GM19193 (cell line): Measurements from ENCODE around the gene TNFRSF9.

Experiments used
- POLR2A ChIP-seq: IDR thresholded peaks from 4 replicates; pipeline ENCODE4 v1.6.1; 2011; ENCODE audit not compliant: insufficient read depth, insufficient read length; ENCODE audit errors: extremely low read depth

The TNFRSF9 gene

GRCh38 chr1:7940745-7941436, at the start of gene TNFRSF9:
TNFRSF9 (minus strand) TSS chr1:7940839; CDS start chr1:7939994, 845 bp downstream.
- peak; percentile 25 for TF ChIP-seq POLR2A

GRCh38 chr1:7989762-7990428, 49.3 kb upstream of the TNFRSF9 start:
- no peak for TF ChIP-seq POLR2A

GRCh38 chr1:7988576-7988975, 47.9 kb upstream of the TNFRSF9 start:
- TF ChIP-seq POLR2A, result no peak

- no peak for TF ChIP-seq POLR2A
These were observed 46.9 kb upstream of the TNFRSF9 start for GRCh38 chr1:7987528-7987927.

GRCh38 chr1:7985851-7986612, 45.4 kb upstream of the TNFRSF9 start:
- TF ChIP-seq POLR2A, result no peak

GRCh38 chr1:7984811-7985210, 44.2 kb upstream of the TNFRSF9 start:
- TF ChIP-seq POLR2A, result no peak

- TF ChIP-seq POLR2A, result no peak
These were observed 42.6 kb upstream of the TNFRSF9 start for GRCh38 chr1:7983086-7983778.

GRCh38 chr1:7980984-7981383, 40.3 kb upstream of the TNFRSF9 start:
- no peak for TF ChIP-seq POLR2A

- no peak for TF ChIP-seq POLR2A
These were observed 34.7 kb upstream of the TNFRSF9 start for GRCh38 chr1:7975212-7975865.

- no peak for TF ChIP-seq POLR2A
These were observed 32.4 kb upstream of the TNFRSF9 start for GRCh38 chr1:7973086-7973485.

- no peak for TF ChIP-seq POLR2A
These were observed 31.6 kb upstream of the TNFRSF9 start for GRCh38 chr1:7972285-7972684.

- no peak for TF ChIP-seq POLR2A
These were observed 30.4 kb upstream of the TNFRSF9 start for GRCh38 chr1:7971024-7971423.

- TF ChIP-seq POLR2A, result no peak
These were observed 29.6 kb upstream of the TNFRSF9 start for GRCh38 chr1:7970246-7970645.

GRCh38 chr1:7967651-7968050, 27.0 kb upstream of the TNFRSF9 start:
- no peak for TF ChIP-seq POLR2A

GRCh38 chr1:7967196-7967595, 26.6 kb upstream of the TNFRSF9 start:
- TF ChIP-seq POLR2A, result no peak

- no peak for TF ChIP-seq POLR2A
These were observed 23.8 kb upstream of the TNFRSF9 start for GRCh38 chr1:7964476-7964875.
